Bladder microvascular endothelial cell (primary cell): ENCODE measurements around the gene CBARP. TPM values are rescaled to one million over a fixed set of nuclear protein-coding genes. Genes with fewer than 3 reads are reported as not detected.

Experiments
- total RNA-seq: library from RNA; depleted of rRNA; stranded (reverse); fragments of >200 nt; gene quantifications from 2 replicates; pipeline ENCODE4 v1.2.3, GENCODE V29; 2014

Gene CBARP
- 0.81 and 3.0 TPM in 2 replicates for total RNA-seq

DNA sequence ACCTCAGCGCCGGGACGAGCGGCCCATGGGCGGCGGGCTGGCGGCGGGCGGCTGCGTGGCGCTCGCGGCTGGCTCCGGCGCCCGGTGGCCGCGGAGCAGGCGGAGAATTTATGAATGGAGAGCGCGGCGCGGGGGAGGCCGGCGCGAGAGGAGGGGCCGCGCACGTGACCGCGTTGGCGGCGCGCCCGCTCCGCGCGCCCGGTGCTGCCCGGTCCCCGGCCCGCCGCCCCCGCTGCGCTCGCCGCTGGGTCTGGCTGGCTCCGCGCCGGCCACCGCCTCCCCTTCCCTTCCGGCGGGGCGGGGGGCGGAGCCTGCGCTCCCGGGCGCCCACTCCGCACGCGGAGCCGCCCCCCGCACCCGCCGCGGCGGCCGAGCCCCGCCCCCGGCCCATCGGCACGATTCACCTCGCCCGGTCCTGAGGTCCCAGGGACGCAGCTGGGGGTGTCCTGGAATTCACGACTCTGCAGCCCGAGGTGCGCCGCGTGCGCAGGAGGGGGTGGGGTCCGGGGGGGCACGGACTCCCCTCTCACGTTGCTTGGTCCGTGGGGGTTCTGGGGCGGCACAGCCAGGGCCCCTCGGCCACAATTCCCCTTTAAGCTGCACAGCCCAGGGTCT is at the start of gene CBARP:
Gene CBARP (minus strand): TSS at position 252 of the 615 bp plus-strand sequence. CDS start 1,905 bp downstream, outside the sequence.

GRCh38 chr19:1285737-1286360 is 48.0 kb upstream of the CBARP start, which contains the start of gene EFNA2:
EFNA2 (plus strand) TSS chr19:1285873; CDS start chr19:1286169, 296 bp downstream.

DNA sequence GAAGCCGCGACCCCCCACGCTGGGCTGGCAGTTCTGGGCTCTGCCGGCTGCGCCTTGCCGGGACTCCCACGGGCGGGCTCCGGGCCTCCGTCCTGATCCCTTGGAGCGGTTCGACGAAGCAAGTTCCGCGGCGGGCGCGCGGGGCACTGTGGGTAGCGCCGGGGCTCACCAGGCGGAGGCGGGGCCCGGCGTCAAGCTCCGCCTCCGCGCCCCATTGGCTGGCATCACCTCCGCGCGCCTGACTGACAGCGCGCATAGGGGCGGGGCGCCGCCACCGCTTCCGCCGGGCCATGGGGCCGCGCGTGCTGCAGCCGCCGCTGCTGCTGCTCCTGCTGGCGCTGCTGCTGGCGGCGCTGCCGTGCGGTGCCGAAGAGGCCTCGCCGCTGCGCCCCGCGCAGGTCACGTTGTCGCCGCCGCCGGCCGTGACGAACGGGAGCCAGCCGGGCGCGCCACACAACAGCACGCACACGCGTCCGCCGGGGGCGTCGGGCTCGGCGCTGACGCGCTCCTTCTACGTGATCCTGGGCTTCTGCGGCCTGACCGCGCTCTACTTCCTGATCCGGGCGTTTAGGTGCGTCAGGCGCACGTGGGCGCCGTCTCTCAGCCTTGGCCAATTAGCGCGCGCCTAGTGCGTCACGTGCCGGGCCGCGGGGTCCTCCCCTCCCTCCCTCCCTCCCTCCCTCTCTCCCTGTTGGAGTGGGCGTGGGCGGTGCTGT is 37.6 kb upstream of the CBARP start, which contains the start of gene FAM174C:
Gene FAM174C (plus strand): TSS at position 271 of the 716 bp plus-strand sequence. CDS start 20 bp downstream, at position 291.

GRCh38 chr19:1269065-1269477 is 31.3 kb upstream of the CBARP start, which contains the start of gene CIRBP:
CIRBP (plus strand) TSS chr19:1269332; CDS start chr19:1270934, 1,602 bp downstream.

GRCh38 chr19:1248139-1248785 is 10.5 kb upstream of the CBARP start, which contains the start of gene MIDN:
MIDN (plus strand) TSS chr19:1248583; CDS start chr19:1250297, 1,714 bp downstream.

GRCh38 chr19:1241417-1242095 is 3.8 kb upstream of the CBARP start, which contains the start of gene ATP5F1D:
ATP5F1D (plus strand) TSS chr19:1241751; CDS start chr19:1241851, 100 bp downstream.

GRCh38 chr19:1205114-1206099 is 32.4 kb downstream of the CBARP start, which contains the start of gene STK11:
STK11 (plus strand) TSS chr19:1205778; CDS start chr19:1206914, 1,136 bp downstream.

Other genes starting within 250 kb of the CBARP start
- 0.50 and 0.97 TPM in 2 replicates for gene GRIN3B, start 237.6 kb downstream of the CBARP start, total RNA-seq
- 37.9 and 71.6 TPM in 2 replicates for gene TMEM259, start 216.9 kb downstream of the CBARP start, total RNA-seq
- not detected in 2 replicates for gene RNU6-2, start 216.5 kb downstream of the CBARP start, total RNA-seq
- gene CNN2, start 211.4 kb downstream of the CBARP start, total RNA-seq, result 120 and 249 TPM in 2 replicates
- 6.2 and 7.8 TPM in 2 replicates for gene ABCA7, start 197.9 kb downstream of the CBARP start, total RNA-seq
- 50.0 and 78.8 TPM in 2 replicates for gene ARHGAP45, start 170.8 kb downstream of the CBARP start, total RNA-seq
- gene POLR2E, start 142.6 kb downstream of the CBARP start, total RNA-seq, result 70.6 and 138 TPM in 2 replicates
- gene GPX4, start 134.0 kb downstream of the CBARP start, total RNA-seq, result 397 and 445 TPM in 2 replicates
- 29.0 and 60.5 TPM in 2 replicates for gene SBNO2, start 63.7 kb downstream of the CBARP start, total RNA-seq
- gene STK11, start 32.2 kb downstream of the CBARP start, total RNA-seq, result 87.0 and 87.3 TPM in 2 replicates
- 31.1 and 39.6 TPM in 2 replicates for gene ATP5F1D, start 3.7 kb upstream of the CBARP start, total RNA-seq
- gene MIDN, start 10.6 kb upstream of the CBARP start, total RNA-seq, result 9.9 and 15.6 TPM in 2 replicates
- gene CIRBP, start 31.3 kb upstream of the CBARP start, total RNA-seq, result 65.4 and 95.7 TPM in 2 replicates
- 13.4 and 18.3 TPM in 2 replicates for gene FAM174C, start 37.5 kb upstream of the CBARP start, total RNA-seq
- gene EFNA2, start 47.9 kb upstream of the CBARP start, total RNA-seq, result 0.19 TPM in 1 of 2 replicates, not detected in the other
- 60.6 and 68.3 TPM in 2 replicates for gene NDUFS7, start 145.9 kb upstream of the CBARP start, total RNA-seq
- gene GAMT, start 163.5 kb upstream of the CBARP start, total RNA-seq, result 10.0 and 11.2 TPM in 2 replicates
- 61.4 and 81.4 TPM in 2 replicates for gene DAZAP1, start 169.6 kb upstream of the CBARP start, total RNA-seq
- 323 and 507 TPM in 2 replicates for gene RPS15, start 200.4 kb upstream of the CBARP start, total RNA-seq
- under 0.01 and 0.06 TPM in 2 replicates for gene APC2, start 212.1 kb upstream of the CBARP start, total RNA-seq
- gene C19orf25, start 241.2 kb upstream of the CBARP start, total RNA-seq, result 12.3 and 21.6 TPM in 2 replicates